Stimulated activated CD4-positive, alpha-beta T cell treated with anti-CD3 and anti-CD28 coated beads, TNF-alpha, amount 100 ng/mL, for 48 hours (primary cell): ENCODE data around the gene AGBL4.

Experiments
- DNase-seq, 3 donors: peaks; one replicate each; pipeline ENCODE4 v3.0.0-alpha.2; 2020; ENCODE audit warnings: low read depth in 3 of 3

Gene AGBL4

DNA sequence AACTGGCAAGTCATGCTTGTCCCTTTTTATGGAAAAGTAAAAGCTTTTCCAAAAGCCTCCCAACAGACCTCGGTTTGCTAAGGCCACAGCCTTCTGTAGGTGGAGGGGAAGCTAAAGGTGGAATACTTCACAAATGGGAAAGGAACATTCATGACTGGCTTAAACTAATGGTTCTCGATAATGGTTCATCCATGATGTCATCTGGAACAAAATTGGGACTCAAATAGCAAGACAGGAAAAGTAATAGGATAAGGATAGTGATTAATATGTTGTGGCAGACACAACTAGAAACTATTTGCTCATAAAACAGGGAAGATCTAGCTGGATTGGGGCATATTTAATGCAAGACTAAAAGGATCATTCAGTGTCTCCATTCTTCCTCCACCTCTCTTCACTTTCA is 1535.0 kb downstream of the AGBL4 start:
- DNase-seq, result no peak
